Stimulated activated CD8-positive, alpha-beta memory T cell treated with anti-CD3 and anti-CD28 coated beads, Interleukin-7, amount 100 ng/mL, for 1 hour (primary cell): Measurements from ENCODE around the gene TBC1D10B.
A peak's percentile ranks its signal among the peaks of the same experiment; 100 is the strongest.
"Not testable (repeated sequence)": the region's sequence is repeated elsewhere in the genome, so short reads cannot be mapped to it uniquely, and the experiment has no call there.

Experiments
- DNase-seq, 2 donors: peaks; one replicate each; pipeline ENCODE4 v3.0.0-alpha.2; 2020; ENCODE audit warnings: low read depth in 2 of 2

The TBC1D10B gene

GRCh38 chr16:30355144-30355953, 14.9 kb downstream of the TBC1D10B start, which contains the start of gene CD2BP2:
CD2BP2 (minus strand) TSS chr16:30355308; CDS start chr16:30354681, 627 bp downstream.
- peak; percentile 69 to 74 for DNase-seq

DNA sequence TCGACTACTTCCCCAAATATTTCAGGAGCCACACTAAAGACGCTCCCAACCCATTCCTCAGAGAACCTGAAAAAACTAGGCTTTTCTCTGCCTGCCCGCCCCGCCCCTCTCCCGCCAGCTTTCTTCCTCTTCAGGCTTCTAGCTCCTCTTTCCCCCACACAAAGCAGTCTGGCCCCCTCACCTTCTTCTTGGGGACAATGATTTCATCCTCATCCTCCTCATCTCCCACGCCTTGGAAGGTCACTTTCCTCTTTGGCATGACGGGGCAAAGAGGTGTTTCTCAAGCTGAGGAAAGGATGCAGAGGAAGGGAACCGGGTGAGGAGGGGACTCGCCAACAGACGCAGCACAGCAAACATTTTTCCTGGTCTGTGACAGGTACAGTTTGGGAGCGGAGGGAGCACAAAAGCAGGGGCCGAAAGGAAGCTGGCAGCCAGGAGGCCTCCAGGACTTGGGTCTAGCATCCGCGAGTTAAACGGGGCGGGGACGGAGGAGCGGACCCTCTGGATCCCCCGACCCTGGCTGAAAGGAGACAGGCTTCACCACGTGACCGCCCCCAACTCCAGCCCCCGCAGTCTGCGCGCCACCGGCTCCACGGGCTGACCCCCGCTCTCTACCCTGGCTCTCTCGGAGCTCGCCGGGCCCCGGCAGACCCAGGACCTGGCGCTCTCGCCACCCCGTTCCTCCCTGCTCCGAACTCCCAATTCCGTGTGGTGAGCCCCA, 15.7 kb downstream of the TBC1D10B start:
- no peak for DNase-seq

DNA sequence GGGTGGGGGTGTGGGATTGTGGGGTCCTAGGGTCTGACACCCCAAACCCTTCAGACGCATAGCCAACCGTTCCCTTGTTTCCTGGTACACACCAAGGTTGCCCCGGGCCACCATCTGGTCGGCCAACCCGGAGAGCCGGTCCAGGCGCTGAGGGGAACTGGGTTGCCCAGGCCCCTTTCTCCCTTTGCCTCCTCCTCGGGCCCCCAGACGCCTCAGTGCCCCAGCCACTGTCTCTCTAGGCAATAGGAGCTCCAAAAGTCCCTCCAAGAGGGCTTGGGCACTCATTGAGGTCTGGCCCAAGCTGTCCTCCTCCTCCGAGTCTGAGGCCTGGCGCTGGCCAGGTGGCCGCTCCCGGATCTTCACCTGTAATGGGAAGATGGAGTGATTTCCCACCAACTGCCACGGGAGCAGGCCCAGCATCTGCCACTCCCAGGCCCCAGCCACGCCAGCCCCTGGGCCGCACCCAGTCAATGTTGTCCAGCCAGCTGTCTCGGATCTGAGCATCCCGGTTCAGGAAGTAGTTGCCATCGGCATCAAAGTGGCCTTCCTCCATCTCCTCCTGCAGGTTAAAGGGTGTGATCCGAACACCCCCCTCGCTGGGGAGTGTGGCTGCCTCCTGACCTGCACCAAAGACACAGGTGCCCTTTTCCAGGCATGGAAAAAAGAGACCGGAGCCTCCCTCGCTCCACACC, 16.7 kb downstream of the TBC1D10B start:
- DNase-seq = no peak

- DNase-seq = no peak
These were observed 17.5 kb downstream of the TBC1D10B start for GRCh38 chr16:30352488-30353401.

- no peak for DNase-seq
These were observed 18.5 kb downstream of the TBC1D10B start for GRCh38 chr16:30351586-30352419.

GRCh38 chr16:30351001-30351441, 19.3 kb downstream of the TBC1D10B start:
- no peak for DNase-seq

DNA sequence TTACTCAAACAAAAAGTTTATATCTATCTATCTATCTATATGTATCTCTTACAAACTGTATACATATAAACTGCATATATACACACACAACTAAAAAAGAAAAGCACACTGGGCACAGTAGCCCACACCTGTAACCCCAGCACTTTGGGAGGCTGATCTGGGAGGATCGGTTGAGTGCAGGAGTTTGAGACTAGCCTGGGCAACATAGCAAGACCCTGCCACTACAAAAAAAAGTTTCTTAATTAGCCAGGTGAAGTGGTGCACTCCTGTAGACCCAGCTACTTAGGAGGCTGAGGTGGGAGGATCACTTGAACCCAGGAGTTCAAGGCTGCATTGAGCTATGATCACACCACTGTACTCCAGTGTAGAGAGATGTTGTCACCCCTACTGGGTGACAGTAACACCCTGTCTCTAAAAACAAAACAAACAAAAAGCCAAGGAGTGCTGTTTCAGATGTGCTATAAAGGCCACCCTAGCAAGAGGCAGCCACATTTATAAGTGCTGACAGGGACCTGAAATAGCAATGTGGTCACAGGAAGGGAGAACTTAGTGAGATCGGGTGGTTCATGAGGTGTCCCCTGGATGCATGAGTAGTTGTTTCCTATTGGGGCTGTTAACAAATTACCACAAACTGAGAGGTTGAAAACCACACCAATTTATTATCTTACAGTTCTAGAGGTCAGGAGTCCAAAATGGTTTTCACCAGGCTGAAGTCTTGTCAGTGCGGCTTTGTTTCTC, 20.0 kb downstream of the TBC1D10B start:
- DNase-seq = no peak

DNA sequence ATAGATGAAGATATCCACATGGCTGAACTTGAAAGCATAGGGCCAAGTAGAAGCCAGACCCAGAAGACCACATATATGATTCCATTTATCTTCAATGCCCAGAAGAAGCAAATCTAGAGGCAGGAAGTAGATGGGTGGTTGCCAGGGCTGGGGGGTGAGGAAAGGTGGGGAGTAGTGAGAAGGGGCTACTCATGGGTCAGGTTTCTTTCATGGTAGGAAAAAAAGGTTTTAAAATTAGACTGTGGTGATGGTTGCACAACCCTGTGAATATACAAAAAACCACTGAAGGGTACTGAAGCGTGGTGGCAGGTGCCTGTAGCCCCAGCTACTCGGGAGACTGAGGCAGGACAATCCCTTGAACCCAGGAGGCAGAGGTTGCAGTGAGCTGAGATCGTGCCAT, 20.6 kb downstream of the TBC1D10B start:
- DNase-seq = no peak

- DNase-seq = no peak
These were observed 21.4 kb downstream of the TBC1D10B start for GRCh38 chr16:30348929-30349328.

- no peak for DNase-seq
These were observed 22.2 kb downstream of the TBC1D10B start for GRCh38 chr16:30348113-30348512.

- DNase-seq = no peak
These were observed 24.0 kb downstream of the TBC1D10B start for GRCh38 chr16:30346286-30346685.

GRCh38 chr16:30343491-30343820, 26.8 kb downstream of the TBC1D10B start:
- DNase-seq = not testable (repeated sequence)

- no peak for DNase-seq
These were observed 27.4 kb downstream of the TBC1D10B start for GRCh38 chr16:30342751-30343490.

DNA sequence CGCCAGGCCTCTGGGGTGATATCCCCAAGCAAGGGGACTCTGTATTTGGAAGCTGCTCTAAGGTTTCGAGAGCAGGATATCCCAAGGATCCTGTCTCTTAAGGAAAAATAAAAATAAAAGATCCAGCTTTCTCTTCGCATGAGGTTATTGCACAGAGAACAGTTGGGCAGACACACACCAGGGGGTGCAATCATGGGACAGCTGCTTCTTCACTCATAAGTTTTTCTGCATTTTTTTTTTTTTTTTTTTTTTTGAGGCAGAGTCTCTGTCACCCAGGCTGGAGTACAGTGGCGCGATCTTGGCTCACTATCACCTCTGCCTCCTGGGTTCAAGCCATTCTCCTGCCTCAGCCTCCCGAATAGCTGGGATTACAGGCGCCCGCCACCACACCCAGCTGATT, 28.3 kb downstream of the TBC1D10B start:
- not testable (repeated sequence) for DNase-seq

DNA sequence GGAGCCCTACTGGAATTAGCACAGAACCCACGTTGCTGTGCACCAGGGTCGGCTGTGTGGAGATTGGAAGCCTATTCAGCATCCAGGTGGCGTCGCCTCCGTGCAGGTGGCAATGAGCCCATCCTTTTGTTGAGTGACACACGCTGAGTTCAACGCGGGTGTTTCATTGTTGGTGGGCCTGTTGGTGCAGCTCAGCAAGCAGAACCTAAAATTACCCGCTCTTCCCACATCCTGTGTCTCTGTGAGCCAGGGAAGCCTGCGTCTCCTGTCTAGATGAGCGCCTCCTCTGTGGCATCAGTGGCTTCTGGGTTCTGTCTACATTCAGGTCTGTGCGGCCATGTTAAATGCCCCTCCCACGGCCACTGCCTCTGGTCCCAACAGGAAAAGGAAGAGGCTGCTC, 29.7 kb downstream of the TBC1D10B start:
- DNase-seq = no peak

DNA sequence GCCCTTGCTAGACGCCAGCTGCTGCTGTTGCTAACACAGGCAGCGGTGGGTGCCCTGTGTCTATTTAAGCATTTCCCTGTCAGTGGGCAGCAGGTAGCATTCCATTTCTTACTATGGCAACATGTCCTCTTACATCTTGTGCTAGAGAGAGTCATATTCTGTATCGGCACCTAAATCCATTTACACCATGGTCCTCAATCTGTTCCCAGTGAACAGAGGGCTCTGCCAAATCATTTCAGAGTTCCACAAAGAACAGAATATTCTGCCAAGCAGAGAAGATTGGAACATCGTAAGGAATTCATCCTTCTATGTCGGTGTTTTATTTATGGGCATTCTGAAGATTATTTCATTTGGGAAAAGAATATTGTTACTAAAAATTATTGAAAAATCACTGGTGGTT, 31.6 kb downstream of the TBC1D10B start:
- not testable (repeated sequence) for DNase-seq

DNA sequence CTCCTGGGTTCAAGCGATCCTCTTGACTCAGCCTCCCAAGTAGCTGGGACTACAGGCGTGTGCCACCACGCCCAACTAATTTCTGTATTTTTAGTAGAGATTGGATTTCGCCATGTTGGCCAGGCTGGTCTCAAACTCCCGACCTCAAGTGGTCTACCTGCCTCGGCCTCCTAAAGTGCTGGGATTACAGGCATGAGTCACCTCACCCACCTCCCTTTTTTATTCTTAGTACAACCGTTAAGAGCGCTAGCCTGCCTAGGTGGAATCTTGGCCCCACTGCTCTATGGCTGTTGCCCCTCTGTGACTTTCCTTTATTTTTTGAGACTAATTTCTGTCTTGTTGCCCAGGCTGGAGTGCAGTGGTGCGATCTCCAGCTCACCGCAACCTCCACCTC, 32.3 kb downstream of the TBC1D10B start:
- DNase-seq = not testable (repeated sequence)

DNA sequence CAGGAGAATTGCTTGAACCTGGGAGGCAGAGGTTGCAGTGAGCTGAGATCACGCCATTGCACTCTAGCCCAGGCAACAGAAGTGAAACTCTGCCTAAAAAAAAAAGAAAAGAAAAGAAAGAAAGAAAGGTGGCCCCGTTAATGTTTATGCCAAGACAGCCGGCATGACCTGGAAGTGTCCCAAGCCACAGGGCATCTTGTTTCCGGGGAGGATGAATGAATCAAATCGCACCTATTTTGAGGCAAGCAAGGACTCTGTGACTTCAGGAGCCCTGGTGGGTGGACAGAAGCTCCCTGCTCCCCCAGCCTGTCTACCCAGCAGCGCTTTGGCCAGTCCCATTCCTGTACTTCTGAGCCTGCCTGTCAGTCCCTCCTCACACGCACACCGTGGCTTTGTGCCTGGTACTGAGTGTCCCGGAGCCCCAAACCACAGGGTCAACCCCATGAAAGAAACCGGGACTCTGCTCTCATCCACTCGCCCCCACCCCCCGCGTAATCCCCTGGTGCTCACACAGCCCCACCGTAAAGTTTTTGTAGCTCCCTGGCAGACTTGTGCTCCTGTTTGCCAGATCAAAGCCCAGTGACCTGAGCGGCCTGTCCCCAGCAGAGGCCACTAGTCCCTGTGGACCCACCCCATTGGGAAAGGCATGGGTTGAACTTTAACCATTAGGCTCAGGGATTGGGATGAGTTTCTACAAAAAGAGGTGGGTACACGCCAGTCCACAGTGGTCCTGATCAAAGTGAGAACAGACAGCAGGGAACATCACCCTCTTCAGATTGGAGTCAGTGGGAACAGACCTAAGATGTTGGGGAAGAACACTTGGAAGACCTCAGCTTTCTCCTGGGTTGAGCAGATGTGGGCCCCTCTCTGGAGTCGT, 34.5 kb downstream of the TBC1D10B start:
- no peak for DNase-seq
